ENCODE data around the gene DAP.

GRCh38 chr5:10789021-10789420 is 28.0 kb upstream of the DAP start:
- no peak for TF ChIP-seq EZH2 (IDR thresholded peaks at IDR 0.05; ENCODE audit: low read depth)
- no peak for TF ChIP-seq CTCF (conservative IDR thresholded peaks at IDR 0.05)

All from PC-9 (cell line).